Measurements from ENCODE around the gene DLEC1.
"Not testable (repeated sequence)": the region's sequence is repeated elsewhere in the genome, so short reads cannot be mapped to it uniquely, and the experiment has no call there.

DLEC1 gene

GRCh38 chr3:38022301-38022700 lies 16.7 kb upstream of the DLEC1 start:
- ATAC-seq, result no peak
- H3K27ac Mint-ChIP-seq, result no peak overlapping the region
- H3K27me3 Mint-ChIP-seq, result no peaks in the 10 kb centered on the region
- H3K9me3 Mint-ChIP-seq, result no peaks in the 10 kb centered on the region
- H3K4me3 Mint-ChIP-seq, result no peak overlapping the region
- H3K4me1 Mint-ChIP-seq, result peaks cover 14% of the 10 kb centered on the region
- peaks cover 11% of the 10 kb centered on the region for H3K36me3 Mint-ChIP-seq

- H3K27me3 Mint-ChIP-seq, result peaks cover under 1% of the 10 kb centered on the region
- ATAC-seq, result no peak
These were observed 15.9 kb upstream of the DLEC1 start for GRCh38 chr3:38022896-38023709.

GRCh38 chr3:38026856-38027255 lies 12.2 kb upstream of the DLEC1 start:
- H3K9me3 Mint-ChIP-seq, result no peaks in the 10 kb centered on the region
- H3K4me3 Mint-ChIP-seq, result no peak overlapping the region
- H3K4me1 Mint-ChIP-seq, result peaks cover 26% of the 10 kb centered on the region
- H3K36me3 Mint-ChIP-seq, result no peaks in the 10 kb centered on the region
- peaks cover 30% of the 10 kb centered on the region for H3K27me3 Mint-ChIP-seq
- H3K27ac Mint-ChIP-seq, result no peak overlapping the region
- ATAC-seq, result no peak

More at GRCh38 chr3:38022896-38023709, 15.9 kb upstream of the DLEC1 start:
- Mint-ChIP-seq H3K36me3 (peaks cover 10% of the 10 kb centered on the region), H3K27ac (peak overlapping the region; percentile 93), H3K4me1 (peaks cover 14% of the 10 kb centered on the region), H3K9me3 (no peaks in the 10 kb centered on the region), H3K4me3 (peak overlapping the region; percentile 90)

- H3K9me3 Mint-ChIP-seq, result no peaks in the 10 kb centered on the region
- H3K27me3 Mint-ChIP-seq, result peaks cover 39% of the 10 kb centered on the region
- peaks cover 26% of the 10 kb centered on the region for H3K4me1 Mint-ChIP-seq
- no peaks in the 10 kb centered on the region for H3K36me3 Mint-ChIP-seq
- ATAC-seq, result no peak
- H3K27ac Mint-ChIP-seq, result no peak overlapping the region
- H3K4me3 Mint-ChIP-seq, result no peak overlapping the region
These were observed 11.2 kb upstream of the DLEC1 start for GRCh38 chr3:38027466-38028465.

- Mint-ChIP-seq H3K27ac (no peak overlapping the region), H3K4me1 (peaks cover 22% of the 10 kb centered on the region), H3K4me3 (peak overlapping the region; percentile 32), H3K27me3 (peaks cover 49% of the 10 kb centered on the region), H3K36me3 (no peaks in the 10 kb centered on the region), H3K9me3 (no peaks in the 10 kb centered on the region)
- no peak for ATAC-seq
These were observed 10.2 kb upstream of the DLEC1 start for GRCh38 chr3:38028621-38029361.

GRCh38 chr3:38029400-38030125 lies 9.4 kb upstream of the DLEC1 start, which contains the start of gene PLCD1:
TSS of gene PLCD1 (minus strand) at chr3:38029642. CDS start at chr3:38029539, 103 bp downstream.
- Mint-ChIP-seq H3K36me3 (no peaks in the 10 kb centered on the region), H3K27me3 (peaks cover 56% of the 10 kb centered on the region), H3K9me3 (no peaks in the 10 kb centered on the region), H3K27ac (no peak within 1 kb of the TSS), H3K4me3 (peak within 1 kb of the TSS; percentile 38), H3K4me1 (peaks cover 20% of the 10 kb centered on the region)
- ATAC-seq, result no peak

- Mint-ChIP-seq H3K27me3 (peaks cover 60% of the 10 kb centered on the region), H3K4me3 (peak overlapping the region; percentile 38), H3K4me1 (peaks cover 19% of the 10 kb centered on the region), H3K27ac (no peak overlapping the region), H3K9me3 (no peaks in the 10 kb centered on the region), H3K36me3 (no peaks in the 10 kb centered on the region)
- ATAC-seq, result no peak
These were observed 8.6 kb upstream of the DLEC1 start for GRCh38 chr3:38030126-38031021.

DNA sequence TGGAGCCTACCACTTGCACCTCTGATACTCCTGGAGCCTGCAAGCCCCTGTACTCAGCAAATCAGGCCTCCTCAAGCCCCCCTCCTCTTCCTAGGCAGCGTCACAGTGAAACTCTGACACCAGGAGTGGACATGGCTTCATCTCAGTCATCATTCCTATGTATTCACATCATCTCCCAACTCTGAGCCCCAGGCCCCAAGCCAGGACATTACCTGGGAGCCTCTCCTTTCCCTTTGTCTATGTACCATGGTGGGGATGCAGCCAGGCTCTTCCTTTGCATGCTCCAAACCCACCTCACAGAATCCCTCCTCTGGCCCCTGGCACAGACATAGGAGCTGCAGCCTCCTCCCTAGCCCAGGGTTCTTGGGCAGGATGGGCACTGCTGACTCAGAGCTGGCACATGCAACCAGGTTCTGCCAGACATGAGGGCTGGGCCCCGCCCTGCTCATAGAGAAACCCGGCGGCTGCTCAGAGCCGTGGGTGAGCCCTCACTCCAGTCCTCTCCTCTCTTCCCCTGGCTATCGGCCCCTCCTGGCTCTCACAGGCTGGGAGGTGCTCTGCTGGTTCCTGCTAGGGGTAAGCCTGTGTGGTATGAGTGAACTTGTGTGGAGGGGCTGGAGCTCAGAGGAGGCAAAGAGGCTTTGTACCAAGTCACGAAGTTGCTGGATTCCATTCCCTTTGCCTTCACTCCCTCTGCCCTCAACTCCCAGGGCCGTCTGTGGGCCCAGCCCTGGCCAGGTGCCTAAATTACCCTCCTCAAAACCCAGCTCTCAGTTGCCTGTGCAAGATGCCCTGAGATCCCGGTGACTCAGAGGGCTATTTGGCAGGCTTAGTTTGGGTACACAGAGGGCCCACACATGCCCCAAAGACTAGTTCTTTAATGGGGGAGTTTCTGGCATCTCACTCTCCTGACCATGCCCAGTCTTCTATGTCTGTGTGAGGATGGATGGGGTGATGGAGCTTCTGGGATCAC lies 7.7 kb upstream of the DLEC1 start:
- Mint-ChIP-seq H3K9me3 (no peaks in the 10 kb centered on the region), H3K36me3 (no peaks in the 10 kb centered on the region), H3K27me3 (peaks cover 60% of the 10 kb centered on the region), H3K4me3 (no peak overlapping the region), H3K27ac (no peak overlapping the region), H3K4me1 (peaks cover 12% of the 10 kb centered on the region)
- no peak for ATAC-seq

DNA sequence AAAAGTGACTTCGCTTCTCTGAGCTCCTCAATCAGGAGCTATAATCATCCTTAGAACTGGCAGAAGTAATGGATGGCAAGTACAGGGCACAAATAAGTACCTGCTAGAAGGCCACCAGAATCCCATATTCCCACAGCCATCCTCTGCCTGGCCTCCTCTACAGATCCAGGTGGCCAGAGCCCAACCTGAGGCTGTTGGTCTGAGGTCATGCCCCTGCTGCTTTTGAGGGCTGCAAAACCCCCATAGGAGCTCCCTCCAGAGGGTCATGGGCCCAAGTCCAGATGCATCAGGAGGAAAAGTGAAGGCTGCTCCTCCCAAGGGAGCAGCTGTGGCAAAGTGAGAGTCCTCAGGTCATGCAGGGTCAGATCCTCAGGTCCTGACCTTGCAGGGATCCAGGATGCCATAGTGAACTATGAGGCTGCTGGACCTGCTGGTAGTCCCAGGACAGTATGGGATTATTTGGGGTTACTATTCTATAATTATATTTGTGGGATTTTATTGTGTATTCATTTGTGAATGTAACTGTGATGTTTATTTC lies 6.6 kb upstream of the DLEC1 start:
- H3K36me3 Mint-ChIP-seq, result no peaks in the 10 kb centered on the region
- H3K27ac Mint-ChIP-seq, result no peak overlapping the region
- H3K27me3 Mint-ChIP-seq, result peaks cover 60% of the 10 kb centered on the region
- H3K4me1 Mint-ChIP-seq, result peaks cover 12% of the 10 kb centered on the region
- ATAC-seq, result no peak
- H3K4me3 Mint-ChIP-seq, result no peak overlapping the region
- no peaks in the 10 kb centered on the region for H3K9me3 Mint-ChIP-seq

- H3K9me3 Mint-ChIP-seq, H3K36me3 Mint-ChIP-seq, ATAC-seq, H3K4me3 Mint-ChIP-seq, H3K27ac Mint-ChIP-seq: not testable (repeated sequence)
- H3K4me1 Mint-ChIP-seq, result peaks cover 17% of the 10 kb centered on the region
- H3K27me3 Mint-ChIP-seq, result peaks cover 54% of the 10 kb centered on the region
These were observed 5.4 kb upstream of the DLEC1 start for GRCh38 chr3:38033586-38033985.

GRCh38 chr3:38034335-38034734 lies 4.7 kb upstream of the DLEC1 start:
- ATAC-seq, H3K9me3 Mint-ChIP-seq, H3K27ac Mint-ChIP-seq, H3K4me3 Mint-ChIP-seq, H3K36me3 Mint-ChIP-seq: not testable (repeated sequence)
- Mint-ChIP-seq H3K27me3 (peaks cover 51% of the 10 kb centered on the region), H3K4me1 (peaks cover 23% of the 10 kb centered on the region)

DNA sequence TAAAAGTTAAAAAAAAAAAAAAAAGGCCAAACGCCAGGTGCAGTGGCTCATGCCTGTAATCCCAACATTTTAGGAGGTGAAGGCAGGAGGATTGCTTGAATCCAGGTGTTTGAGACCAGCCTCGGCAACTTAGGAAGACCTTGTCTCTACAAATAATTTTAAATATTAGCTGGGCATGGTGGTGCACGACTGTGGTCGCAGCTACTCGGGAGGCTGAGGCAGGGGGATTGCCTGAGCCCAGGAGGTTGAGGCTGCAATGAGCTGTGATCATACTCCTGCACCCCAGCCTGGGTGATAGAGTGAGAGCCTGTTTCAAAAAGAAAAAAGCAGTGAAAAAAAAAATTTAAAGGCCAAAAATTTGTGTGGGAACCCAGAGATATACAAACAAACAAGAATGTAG lies 2.7 kb upstream of the DLEC1 start:
- Mint-ChIP-seq H3K4me3 (no peak overlapping the region), H3K27me3 (peaks cover 35% of the 10 kb centered on the region), H3K4me1 (peaks cover 23% of the 10 kb centered on the region), H3K36me3 (no peaks in the 10 kb centered on the region), H3K9me3 (no peaks in the 10 kb centered on the region), H3K27ac (no peak overlapping the region)
- no peak for ATAC-seq

Measured in stimulated activated memory B cell treated with anti-CD40 and anti-IgM and Interleukin-4, amounts not matched to agents 10 μg/mL and 1 μg/mL and 100 μg/mL, for 72 hours (primary cell).